HG03442 (cell line): Measurements from ENCODE around the gene FKBP2.

Experiments
- ATAC-seq: cut with Tn5 transposase; IDR thresholded peaks from one replicate; pipeline ENCODE4 v1.9.1; 2021; ENCODE audit warnings: mild to moderate bottlenecking, moderate library complexity; ENCODE audit not compliant: unreplicated experiment

FKBP2 gene

DNA sequence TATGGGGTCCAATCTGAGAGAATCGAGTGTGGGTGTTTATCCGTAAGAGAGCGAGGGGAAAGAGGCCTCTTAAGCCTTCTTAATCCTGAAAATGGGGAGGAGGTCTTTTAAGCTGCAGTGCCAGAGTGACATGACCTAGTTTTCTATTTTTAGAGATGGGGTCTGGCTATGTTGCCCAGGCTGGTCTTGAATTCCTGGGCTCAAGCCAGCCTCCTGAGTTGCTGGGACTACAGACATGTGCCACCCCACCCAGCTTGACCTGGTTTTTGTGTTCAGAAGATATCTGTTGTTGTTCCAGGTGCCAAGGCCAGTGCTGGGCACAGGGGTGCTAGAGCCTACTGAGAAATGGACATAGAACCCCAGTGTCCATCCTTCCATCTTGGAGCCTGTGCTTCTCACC is 42.2 kb downstream of the FKBP2 start:
- no peak for ATAC-seq

DNA sequence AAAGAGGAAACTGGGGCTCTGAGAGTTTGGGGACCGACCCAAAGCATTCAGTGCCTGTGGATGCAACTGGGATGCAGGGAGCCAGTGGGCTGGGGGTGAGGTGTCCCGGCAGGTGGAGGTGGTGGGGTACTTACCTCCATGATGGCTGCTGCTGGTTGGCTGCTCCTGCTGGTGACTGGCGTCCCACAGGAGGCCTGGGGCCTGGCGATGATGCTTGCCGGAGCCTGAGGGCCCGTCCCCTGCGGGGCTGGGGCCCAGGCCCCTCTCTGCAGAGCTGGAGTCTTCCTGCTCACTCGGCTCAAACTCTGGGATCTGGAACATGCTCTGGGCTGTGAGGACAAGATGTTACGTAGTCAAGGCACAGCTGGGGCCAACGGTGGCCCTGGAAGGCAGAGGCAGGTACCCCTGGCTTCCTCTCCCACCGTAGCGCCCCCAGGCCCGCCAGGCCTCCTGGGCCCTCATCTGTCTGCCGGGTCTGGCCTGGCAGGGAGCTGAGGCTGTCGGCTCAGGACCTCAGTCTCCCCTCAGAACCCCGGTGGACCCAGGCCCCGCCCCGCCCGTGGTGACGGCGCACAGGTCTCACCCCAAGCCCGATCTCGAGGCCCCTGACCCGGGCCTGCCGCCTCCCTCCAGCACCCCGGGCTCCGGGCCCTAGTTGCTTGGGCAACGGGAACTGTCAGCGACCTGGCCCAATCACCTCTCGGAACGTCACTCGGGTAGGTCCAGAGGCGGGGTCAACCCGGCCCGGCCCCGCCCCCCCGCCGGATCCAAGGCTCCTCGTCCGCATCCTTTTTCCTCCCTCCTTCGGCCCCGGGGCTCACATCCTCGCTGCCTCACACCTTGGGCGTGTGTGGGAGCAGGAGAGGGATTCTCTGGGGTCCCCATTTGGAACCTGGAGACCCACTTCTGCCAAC is 43.4 kb downstream of the FKBP2 start, which contains the start of gene BAD:
BAD (minus strand) TSS at position 618 of the 914 bp plus-strand sequence; CDS start at position 321, 297 bp downstream.
- ATAC-seq, result peak; percentile 55

DNA sequence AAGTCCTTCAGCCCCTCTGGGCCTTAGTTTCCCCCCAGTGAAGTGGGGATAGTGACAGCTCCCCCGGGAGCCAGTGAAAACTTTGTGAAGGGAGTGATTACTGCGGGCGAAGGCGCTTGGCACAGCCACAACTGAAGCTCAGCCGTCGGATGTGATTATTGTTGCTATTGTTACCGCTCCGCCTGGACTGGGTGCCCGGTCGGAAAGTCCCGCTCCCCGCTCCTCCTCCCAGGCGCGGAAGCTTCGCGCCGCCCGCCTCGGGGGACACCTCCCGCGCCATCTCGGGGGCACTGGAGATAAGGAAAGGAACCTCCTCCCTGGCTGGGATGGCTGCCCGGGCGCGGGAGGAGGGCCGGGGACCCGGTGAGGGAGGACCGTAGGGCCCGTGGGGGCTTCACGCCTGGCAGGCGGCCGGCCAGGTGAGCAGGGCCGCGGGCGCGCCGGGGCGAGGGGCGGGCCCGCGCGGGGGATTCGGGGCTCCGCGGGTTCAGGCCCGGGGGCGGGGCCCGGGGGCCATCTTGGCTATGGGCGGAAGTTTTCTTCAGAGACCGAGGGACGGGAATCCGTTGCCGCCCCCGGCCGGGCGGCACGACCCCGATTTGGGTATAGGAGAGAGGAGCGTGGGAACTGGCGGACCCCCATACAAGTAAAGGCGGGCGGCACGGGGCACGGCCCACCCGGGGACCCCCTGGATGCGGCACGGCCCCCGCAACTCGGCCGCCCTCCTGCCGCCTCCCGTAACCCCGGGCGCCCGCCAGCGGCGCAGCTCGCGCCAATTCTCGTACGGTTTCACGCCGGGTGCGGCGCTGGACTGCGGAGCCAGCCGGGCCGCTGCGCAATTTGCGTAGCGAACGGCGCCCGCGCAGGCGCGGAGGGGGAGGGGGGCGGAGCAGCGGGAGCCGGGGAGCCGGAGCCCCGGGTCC is 44.3 kb downstream of the FKBP2 start, which contains the start of gene GPR137:
GPR137 (plus strand) TSS at position 887 of the 923 bp plus-strand sequence. CDS start 677 bp downstream, outside the sequence.
- ATAC-seq, result peak; percentile 60

GRCh38 chr11:64285885-64286800 is 45.2 kb downstream of the FKBP2 start:
- ATAC-seq, result no peak

DNA sequence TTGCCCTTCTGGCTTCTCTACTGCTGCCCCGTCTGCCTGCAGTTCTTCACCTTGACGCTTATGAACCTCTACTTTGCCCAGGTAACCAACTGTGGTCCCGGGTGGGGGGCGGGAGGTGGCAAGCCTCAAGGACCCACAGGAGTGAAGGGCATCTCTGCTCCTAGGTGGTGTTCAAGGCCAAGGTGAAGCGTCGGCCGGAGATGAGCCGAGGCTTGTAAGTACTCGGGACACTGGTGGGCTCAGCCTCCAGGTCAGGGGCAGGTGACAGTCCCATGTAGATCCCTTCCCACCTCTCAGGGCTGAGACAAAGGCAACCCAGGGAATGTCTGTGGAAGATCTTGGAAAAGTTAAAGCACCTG is 45.9 kb downstream of the FKBP2 start:
- no peak for ATAC-seq

GRCh38 chr11:64287676-64288352 is 46.9 kb downstream of the FKBP2 start:
- ATAC-seq, result no peak

DNA sequence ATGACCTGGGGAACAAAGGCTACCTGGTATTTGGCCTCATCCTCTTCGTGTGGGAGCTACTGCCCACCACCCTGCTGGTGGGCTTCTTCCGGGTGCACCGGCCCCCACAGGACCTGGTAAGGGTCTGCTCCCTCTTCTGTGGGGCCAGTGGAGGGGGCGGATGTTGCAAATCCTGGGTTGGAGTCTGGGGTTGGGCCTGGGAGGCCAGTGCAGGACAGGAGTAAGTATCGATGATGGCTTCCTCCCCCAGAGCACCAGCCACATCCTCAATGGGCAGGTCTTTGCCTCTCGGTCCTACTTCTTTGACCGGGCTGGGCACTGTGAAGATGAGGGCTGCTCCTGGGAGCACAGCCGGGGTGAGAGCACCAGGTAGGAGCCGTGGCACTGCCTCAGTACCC is 47.5 kb downstream of the FKBP2 start:
- no peak for ATAC-seq

GRCh38 chr11:64289002-64289564 is 48.2 kb downstream of the FKBP2 start:
- ATAC-seq, result no peak

- no peak for ATAC-seq
These were observed 49.7 kb downstream of the FKBP2 start for GRCh38 chr11:64290352-64291261.

DNA sequence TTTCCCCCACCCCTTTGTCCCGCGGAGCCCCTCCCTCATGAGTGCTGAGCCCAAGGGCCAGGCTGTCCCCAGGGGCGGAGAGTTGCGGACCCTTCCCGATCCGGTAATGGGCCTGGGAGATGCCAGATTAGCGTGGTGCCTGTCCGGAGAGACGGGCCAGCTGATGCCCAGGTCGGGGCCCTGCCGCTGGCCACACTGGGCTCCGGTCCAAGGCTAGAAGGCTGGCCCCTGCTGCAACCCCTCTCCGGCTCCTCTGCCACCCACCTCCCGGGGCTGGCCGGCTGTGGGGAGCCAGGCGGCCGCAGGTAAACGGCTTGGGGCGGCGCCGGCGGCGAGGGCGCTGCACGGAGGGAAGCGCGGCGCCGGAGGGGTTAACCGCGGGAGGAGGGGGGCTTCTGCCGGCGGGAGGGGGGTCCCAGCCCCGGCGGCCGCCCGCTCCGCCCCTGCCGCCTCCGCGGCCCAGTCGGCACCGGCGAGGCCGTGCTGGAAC is 50.4 kb downstream of the FKBP2 start, which contains the start of gene KCNK4:
KCNK4 (plus strand) TSS at position 41 of the 490 bp plus-strand sequence. CDS start 1,717 bp downstream, outside the sequence.
- no peak for ATAC-seq

GRCh38 chr11:64291752-64292459 is 51.0 kb downstream of the FKBP2 start:
- ATAC-seq, result no peak

DNA sequence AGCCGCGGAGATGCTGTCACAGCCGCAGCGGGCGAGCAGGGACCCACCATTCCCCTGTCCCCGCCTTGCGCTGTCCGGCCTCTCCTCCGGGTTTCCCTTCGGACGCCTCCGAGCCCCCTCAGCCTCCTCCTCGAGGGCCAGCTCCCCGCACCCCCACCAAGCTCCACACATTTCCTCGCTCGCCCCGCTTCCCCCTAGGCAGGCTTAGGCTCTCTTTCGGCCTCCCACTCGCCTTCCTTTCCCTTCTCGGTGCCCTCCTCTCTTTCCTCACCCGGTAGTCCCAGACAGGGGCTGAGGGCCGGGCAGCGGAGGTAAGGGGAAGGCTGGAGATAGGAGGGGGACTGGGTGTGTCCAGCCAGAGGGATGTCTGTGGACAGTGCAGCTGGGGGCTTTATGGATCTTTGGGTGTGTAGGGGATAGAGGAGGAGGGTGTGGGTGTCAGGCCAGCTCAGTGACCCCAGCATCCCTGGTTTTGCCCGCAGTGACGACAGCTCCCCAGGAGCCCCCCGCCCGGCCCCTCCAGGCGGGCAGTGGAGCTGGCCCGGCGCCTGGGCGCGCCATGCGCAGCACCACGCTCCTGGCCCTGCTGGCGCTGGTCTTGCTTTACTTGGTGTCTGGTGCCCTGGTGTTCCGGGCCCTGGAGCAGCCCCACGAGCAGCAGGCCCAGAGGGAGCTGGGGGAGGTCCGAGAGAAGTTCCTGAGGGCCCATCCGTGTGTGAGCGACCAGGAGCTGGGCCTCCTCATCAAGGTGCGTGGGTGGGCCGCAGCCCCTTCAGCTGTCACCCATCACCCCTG is 51.8 kb downstream of the FKBP2 start:
- ATAC-seq, result no peak
